Tibial artery (tissue), 4 donors: Measurements from ENCODE around the gene RPL18.

ENCODE experiments used
- DNase-seq, 2 donors: peaks; one replicate each; pipeline ENCODE4 v3.0.0-alpha.2; 2019
- H3K27ac ChIP-seq, 2 donors: fragments of 200-600 bp; sonication (generic) in 1 of 2; 1 replicate in 1 of 2; 2 replicates in 1 of 2; pipeline ENCODE4 v1.5.1; 2018 to 2019; ENCODE audit warnings: mild to moderate bottlenecking in 1 of 2
- H3K27me3 ChIP-seq, 2 donors: fragments of 200-600 bp; sonication (generic) in 1 of 2; one replicate each; pipeline versions ENCODE4 v1.5.1 to v1.6.0; 2016 to 2019
- H3K36me3 ChIP-seq, 3 donors: fragments of 200-600 bp; sonication (generic) in 2 of 3; one replicate each; pipeline ENCODE4 v1.5.1; 2016 to 2019; ENCODE audit warnings: mild to moderate bottlenecking in 2 of 3
- H3K4me1 ChIP-seq, 4 donors: fragments of 200-600 bp; sonication (generic) in 2 of 4; 1 replicate in 3 of 4; 2 replicates in 1 of 4; pipeline ENCODE4 v1.5.1; 2016 to 2019
- H3K4me3 ChIP-seq, 2 donors: fragments of 200-600 bp; sonication (generic) in 1 of 2; 1 replicate in 1 of 2; 2 replicates in 1 of 2; pipeline ENCODE4 v1.5.1; 2018 to 2019; ENCODE audit warnings: mild to moderate bottlenecking in 2 of 2
- H3K9me3 ChIP-seq, 3 donors: fragments of 200-600 bp; sonication (generic) in 1 of 3; one replicate each; pipeline ENCODE4 v1.5.1; 2016 to 2019
- CTCF ChIP-seq, 2 experiments: fragments of 200-600 bp in 1 of 2; fragments of 450-650 bp in 1 of 2; IDR thresholded peaks; one replicate each; pipeline ENCODE4 v1.5.1; 2017 to 2019; ENCODE audit warnings: antibody characterized with exemption in 2 of 2, mild to moderate bottlenecking in 1 of 2, moderate library complexity in 1 of 2
- intact Hi-C: fragments of 100-400 bp; cut with DNase I; formaldehyde crosslinking; loops from one replicate; pipeline ENCODE4 v1.15.0; 2023; ENCODE audit warnings: low total_unique reads

RPL18 gene

GRCh38 chr19:48611872-48612271 lies 7.1 kb downstream of the RPL18 start:
- H3K4me1 ChIP-seq: peaks cover 0 to 32% (median 2%) of the 10 kb centered on the region in 4 donors
- H3K27ac ChIP-seq: no peak overlapping the region
- peaks cover 19 to 27% (median 24%) of the 10 kb centered on the region in 3 donors for H3K36me3 ChIP-seq
- H3K9me3 ChIP-seq: no peaks in the 10 kb centered on the region
- DNase-seq: no peak
- intact Hi-C loops: no loop called here
- TF ChIP-seq CTCF (IDR thresholded peaks at IDR 0.05): no peak
- no peaks in the 10 kb centered on the region for H3K27me3 ChIP-seq
- no peak overlapping the region for H3K4me3 ChIP-seq

- Histone ChIP-seq H3K4me1 (peaks cover 0 to 13% (median 0%) of the 10 kb centered on the region in 4 donors), H3K27ac (no peak overlapping the region), H3K9me3 (no peaks in the 10 kb centered on the region), H3K27me3 (no peaks in the 10 kb centered on the region), H3K4me3 (no peak overlapping the region), H3K36me3 (peaks cover 0 to 4% (median 2%) of the 10 kb centered on the region in 3 donors)
- no peak for DNase-seq
- intact Hi-C loops: no loop called here
- TF ChIP-seq CTCF (IDR thresholded peaks at IDR 0.05): no peak
These were observed 9.3 kb downstream of the RPL18 start for GRCh38 chr19:48609571-48610108.

GRCh38 chr19:48608798-48609263 lies 10.1 kb downstream of the RPL18 start:
- H3K4me3 ChIP-seq: no peak overlapping the region
- no peak overlapping the region for H3K27ac ChIP-seq
- peaks cover 0 to 6% (median 0%) of the 10 kb centered on the region in 4 donors for H3K4me1 ChIP-seq
- H3K27me3 ChIP-seq: no peaks in the 10 kb centered on the region
- intact Hi-C loops: no loop called here
- H3K9me3 ChIP-seq: no peaks in the 10 kb centered on the region
- no peaks in the 10 kb centered on the region for H3K36me3 ChIP-seq
- DNase-seq: peak in 1 of 2 donors; percentile 64
- peak in 1 of 2 experiments; percentile 21 for TF ChIP-seq CTCF (IDR thresholded peaks at IDR 0.05)

- TF ChIP-seq CTCF (IDR thresholded peaks at IDR 0.05): no peak
- H3K4me1 ChIP-seq: no peaks in the 10 kb centered on the region
- DNase-seq: no peak
- no peaks in the 10 kb centered on the region for H3K27me3 ChIP-seq
- no peak overlapping the region for H3K27ac ChIP-seq
- H3K9me3 ChIP-seq: no peaks in the 10 kb centered on the region
- H3K4me3 ChIP-seq: no peak overlapping the region
- H3K36me3 ChIP-seq: no peaks in the 10 kb centered on the region
- intact Hi-C loops: no loop called here
These were observed 11.6 kb downstream of the RPL18 start for GRCh38 chr19:48607359-48607755.

- Histone ChIP-seq H3K4me3 (no peak within 1 kb of the TSS), H3K36me3 (no peaks in the 10 kb centered on the region), H3K4me1 (no peaks in the 10 kb centered on the region), H3K27me3 (no peaks in the 10 kb centered on the region), H3K27ac (no peak within 1 kb of the TSS), H3K9me3 (no peaks in the 10 kb centered on the region)
- peak in 1 of 2 donors; percentile 65 for DNase-seq
- no peak for TF ChIP-seq CTCF (IDR thresholded peaks at IDR 0.05)
- intact Hi-C loops: no loop called here
These were observed 12.3 kb downstream of the RPL18 start, which contains the start of gene SPACA4 for GRCh38 chr19:48606463-48607358. SPACA4 (plus strand) TSS chr19:48606742; CDS start chr19:48606979, 237 bp downstream.
